ENCODE measurements around the gene SMIM11. TPM values are rescaled to one million over a fixed set of nuclear protein-coding genes. Genes with fewer than 3 reads are reported as not detected.

Gene SMIM11
- total and polyA plus RNA-seq, 2 of the 8 experiments (the other 6 are each of a cell fraction or from before 2014, with no cell fraction given): 1.0 to 3.2 TPM

GRCh38 chr21:34333121-34333739 lies 42.1 kb upstream of the SMIM11 start:
- no peak overlapping the region for H3K56ac ChIP-seq (replicated peaks; ENCODE audit: insufficient read length, low read depth, low read length)
- TF ChIP-seq CBX8 (IDR thresholded peaks at IDR 0.05; ENCODE audit: borderline replicate concordance, low read depth, low read length): no peak
- TF ChIP-seq EP300 (IDR thresholded peaks at IDR 0.05; ENCODE audit: borderline replicate concordance in 1 of 2, low read depth in 2 of 2, low read length in 2 of 2): no peak
- no peak for TF ChIP-seq POLR2A (IDR thresholded peaks at IDR 0.05; ENCODE audit: control extremely low read depth in 1 of 2, low read depth in 2 of 2, low read length in 2 of 2)
- no peak for TF ChIP-seq SAP30 (IDR thresholded peaks at IDR 0.05; ENCODE audit: insufficient read depth, insufficient replicate concordance, low read length)
- TF ChIP-seq CHD1 (IDR thresholded peaks at IDR 0.05; ENCODE audit: low read depth, low read length): no peak
- no peak for TF ChIP-seq CREB1 (IDR thresholded peaks at IDR 0.05)
- no peak for TF ChIP-seq BACH1 (IDR thresholded peaks at IDR 0.05; ENCODE audit: low read length)
- TF ChIP-seq CHD2 (IDR thresholded peaks at IDR 0.05; ENCODE audit: low read length): no peak
- no peak for TF ChIP-seq HDAC2 (IDR thresholded peaks at IDR 0.05; ENCODE audit: borderline replicate concordance in 1 of 2, low read depth in 2 of 2, low read length in 2 of 2)
- no peak for TF ChIP-seq ZNF274 (IDR thresholded peaks at IDR 0.05; ENCODE audit: borderline replicate concordance, extremely low read depth, low read length)
- no peak for TF ChIP-seq RXRA (IDR thresholded peaks at IDR 0.05; ENCODE audit: insufficient read depth, low read depth, low read length)
- no peak for TF ChIP-seq CBX5 (IDR thresholded peaks at IDR 0.05; ENCODE audit: low read depth, low read length)
- no peak overlapping the region for H2AFZ ChIP-seq (ENCODE audit: low read length)
- H4K91ac ChIP-seq (replicated peaks; ENCODE audit: insufficient read length, low read length): no peak overlapping the region
- H3K23ac ChIP-seq (ENCODE audit: insufficient read length): no peak overlapping the region
- H2AK5ac ChIP-seq (ENCODE audit: low read depth, low read length): no peak overlapping the region
- DNase-seq (ENCODE audit: low read depth in 1 of 2, low spot score in 2 of 2): no peak
- no peak overlapping the region for H3K27ac ChIP-seq (ENCODE audit: low read depth, low read length)
- no peaks in the 10 kb centered on the region; a peak in 1 of 4 replicates for H3K9me3 ChIP-seq (ENCODE audit: insufficient read depth in 2 of 2, low read depth in 1 of 2, low read length in 1 of 2)
- H3K4me1 ChIP-seq (replicated peaks in 1 of 4; ENCODE audit: control insufficient read depth in 3 of 4, insufficient read depth in 4 of 4, low read length in 3 of 4): no peaks in the 10 kb centered on the region; a peak in 2 of 7 replicates
- no peak overlapping the region for H3K4me2 ChIP-seq (ENCODE audit: insufficient read depth in 1 of 2, low read depth in 2 of 2, low read length in 2 of 2)
- H2BK20ac ChIP-seq (ENCODE audit: low read length): no peak overlapping the region
- no peak overlapping the region for H3K4ac ChIP-seq (replicated peaks; ENCODE audit: insufficient read length, low read depth, low read length)
- H4K5ac ChIP-seq (ENCODE audit: insufficient read length, low read depth, low read length): no peak overlapping the region
- no peak overlapping the region for H2BK5ac ChIP-seq (ENCODE audit: low read depth, low read length)
- H3K18ac ChIP-seq (ENCODE audit: extremely low read depth, low read length): no peak overlapping the region
- H3K27me3 ChIP-seq (replicated peaks in 1 of 4; ENCODE audit: control insufficient read depth in 3 of 4, extremely low read depth in 1 of 4, insufficient read depth in 3 of 4, low read length in 3 of 4): no peaks in the 10 kb centered on the region
- H3K79me2 ChIP-seq (ENCODE audit: control insufficient read depth in 1 of 2, insufficient read depth in 2 of 2, low read length in 2 of 2): no peaks in the 10 kb centered on the region
- 87% methylated on average over 13 of the region's 13 CpGs; no CpG with 5 or more reads in 1 of the 2 experiments for WGBS, 2 experiments (ENCODE audit: extremely low coverage in 1 of 2, insufficient coverage in 1 of 2, insufficient read length in 1 of 2, insufficient replicate concordance in 2 of 2, low coverage in 1 of 2, low lambda C conversion rate in 2 of 2, missing lambda C conversion rate in 1 of 2)
- FAIRE-seq: no peak
- no peaks in the 10 kb centered on the region for H3K23me2 ChIP-seq (ENCODE audit: low read depth, low read length)
- CTCF ChIA-PET (ENCODE audit: partially characterized antibody): interaction anchor here (0.9 to 2.9 kb wide), 6 partner anchors 14 to 409 kb away, joined by 3 to 11 read pairs (median 5); no protein-coding TSS in a partner anchor
- H3K4me3 ChIP-seq (ENCODE audit: extremely low read depth in 1 of 4, insufficient read depth in 2 of 4, low read depth in 3 of 4, low read length in 4 of 4): no peak overlapping the region
- H2BK120ac ChIP-seq (replicated peaks; ENCODE audit: low read depth, low read length): no peak overlapping the region
- no peaks in the 10 kb centered on the region for H3K79me1 ChIP-seq (ENCODE audit: low read depth, low read length)
- H2BK15ac ChIP-seq (ENCODE audit: low read length): no peak overlapping the region
- H3K36me3 ChIP-seq (ENCODE audit: control insufficient read depth in 2 of 4, insufficient read depth in 4 of 4, low read length in 3 of 4): no peaks in the 10 kb centered on the region
- POLR2A ChIA-PET (ENCODE audit: partially characterized antibody): no interaction called here
- H4K8ac ChIP-seq (ENCODE audit: extremely low read depth, insufficient read depth, low read length): no peak overlapping the region
- no peak overlapping the region for H3K14ac ChIP-seq (ENCODE audit: insufficient read length)
- no peak overlapping the region for H2BK12ac ChIP-seq (ENCODE audit: low read depth, low read length)
- no peaks in the 10 kb centered on the region for H4K20me1 ChIP-seq (replicated peaks in 1 of 2; ENCODE audit: control insufficient read depth in 1 of 2, insufficient read depth in 2 of 2, low read length in 2 of 2)
- H3K9ac ChIP-seq (replicated peaks in 1 of 4; ENCODE audit: extremely low read depth in 1 of 4, low read depth in 3 of 4, low read length in 3 of 4): no peak overlapping the region; a peak in 1 of 7 replicates

All from H1 (cell line).